HTR-8/SVneo (cell line): ENCODE results near the gene SLC2A9.

Experiments used
- DNase-seq: peaks from one replicate; pipeline ENCODE4 v3.0.0; 2011; ENCODE audit warnings: low spot score, mixed read lengths; ENCODE audit not compliant: insufficient read length
- FAIRE-seq: peaks from 2 replicates; lab custom pipeline; 2011; peaks lifted over from hg19 to GRCh38; lab: Jason Lieb, UNC

SLC2A9 gene

DNA sequence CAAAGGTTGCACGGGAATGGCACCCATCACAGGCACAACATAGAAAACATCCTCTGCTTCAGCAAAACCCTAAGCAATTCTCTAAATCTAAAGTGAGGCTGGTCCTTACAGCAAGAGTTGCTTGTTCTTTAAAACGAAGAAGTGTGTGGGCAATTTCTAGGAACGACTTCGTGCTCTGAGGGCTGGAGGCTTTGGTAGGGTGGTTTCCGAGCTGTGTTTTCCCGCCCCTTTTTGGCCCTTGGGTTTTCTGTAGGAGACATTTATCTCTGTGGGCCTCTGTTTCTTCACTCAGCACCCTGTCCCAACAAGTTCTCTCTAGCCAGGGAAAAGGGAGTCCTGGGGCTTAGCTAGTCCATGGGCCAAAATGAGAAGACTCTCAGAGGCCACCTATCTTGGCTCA is 84.2 kb downstream of the SLC2A9 start:
- no peak for DNase-seq
- no peak for FAIRE-seq

DNA sequence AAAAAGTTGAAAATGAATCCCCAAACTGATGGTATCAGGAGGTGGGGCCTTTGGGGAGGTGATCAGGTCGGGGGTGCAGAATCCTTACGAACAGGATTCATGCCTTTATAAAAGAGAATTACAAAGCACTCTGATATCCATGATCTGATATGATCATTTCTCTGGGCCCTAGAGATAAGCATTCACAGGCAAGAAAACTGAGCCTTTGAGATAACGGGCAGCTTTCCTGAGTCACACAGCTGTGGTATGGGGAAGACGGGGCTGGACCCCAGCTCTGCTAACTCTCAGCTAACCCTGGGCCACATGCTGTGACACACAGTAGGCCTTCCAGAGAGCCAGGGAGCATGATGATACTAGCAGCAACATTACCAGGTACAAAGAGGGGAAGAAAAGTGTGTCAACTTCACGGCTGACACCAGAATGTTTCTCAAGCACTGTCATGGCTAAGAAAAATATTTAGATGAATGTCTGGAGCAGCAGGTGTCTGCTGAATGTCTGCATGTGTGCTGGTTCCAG is 85.1 kb downstream of the SLC2A9 start:
- DNase-seq (no peak), FAIRE-seq (no peak)

DNA sequence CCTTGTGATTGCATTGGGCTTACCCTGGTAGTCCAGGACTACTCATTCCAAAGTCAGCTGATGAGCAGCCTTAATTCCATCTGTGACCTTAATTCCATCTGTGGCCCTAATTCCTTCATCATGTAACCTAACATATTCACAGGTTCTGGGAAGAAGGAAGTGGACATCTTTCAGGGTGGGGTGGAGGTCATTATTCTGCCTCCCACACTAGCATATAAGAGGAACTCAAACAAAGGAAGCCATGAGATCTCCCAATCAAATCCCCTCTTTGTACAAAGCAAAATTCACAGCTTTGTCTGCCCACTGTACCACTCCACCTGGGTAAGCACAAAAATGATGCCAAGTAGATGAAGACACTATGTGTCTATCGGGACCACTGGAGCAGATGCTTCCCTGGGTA is 87.3 kb downstream of the SLC2A9 start:
- FAIRE-seq (no peak), DNase-seq (no peak)

DNA sequence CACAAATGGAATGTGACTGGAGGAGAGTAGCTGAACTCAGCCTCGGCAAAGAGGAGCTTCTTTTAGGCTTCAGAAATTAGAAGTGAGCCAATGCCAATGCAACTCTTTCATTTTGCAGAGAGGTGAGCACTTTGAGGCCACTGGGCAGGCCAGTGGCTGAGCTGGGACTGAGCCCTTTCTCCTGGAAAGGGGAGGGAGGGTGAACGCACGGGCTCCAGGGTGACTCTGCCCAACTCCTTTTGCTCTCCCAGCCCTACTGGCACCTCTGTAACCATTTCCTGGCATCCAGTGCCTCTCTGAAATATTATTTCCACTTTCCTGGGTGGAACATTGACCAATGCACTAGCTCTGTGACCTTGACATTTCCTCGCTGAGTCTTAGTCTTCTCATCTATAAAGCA is 88.1 kb downstream of the SLC2A9 start:
- FAIRE-seq, result no peak

DNA sequence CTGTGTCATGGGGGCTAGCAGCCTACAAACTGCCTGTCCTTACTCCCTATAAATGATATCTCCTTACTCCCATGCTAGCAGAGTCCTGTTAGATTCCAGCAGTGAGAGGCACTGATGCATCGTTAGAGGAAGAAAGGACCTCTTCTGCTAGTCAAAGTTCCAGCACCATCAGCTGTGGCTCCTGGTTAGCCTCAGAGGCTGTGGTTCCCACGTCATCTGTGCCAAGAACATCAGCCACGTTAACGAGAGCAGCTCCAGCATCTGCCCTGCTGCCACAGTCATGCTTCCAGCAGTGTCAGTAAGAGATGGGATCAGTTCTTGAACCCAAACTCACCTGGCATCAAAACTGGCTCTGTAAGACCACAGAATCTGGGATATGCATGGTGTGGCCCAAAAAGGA is 88.5 kb downstream of the SLC2A9 start:
- FAIRE-seq (no peak), DNase-seq (no peak)

More for the DNA sequence above, 88.1 kb downstream of the SLC2A9 start:
- no peak for DNase-seq

DNA sequence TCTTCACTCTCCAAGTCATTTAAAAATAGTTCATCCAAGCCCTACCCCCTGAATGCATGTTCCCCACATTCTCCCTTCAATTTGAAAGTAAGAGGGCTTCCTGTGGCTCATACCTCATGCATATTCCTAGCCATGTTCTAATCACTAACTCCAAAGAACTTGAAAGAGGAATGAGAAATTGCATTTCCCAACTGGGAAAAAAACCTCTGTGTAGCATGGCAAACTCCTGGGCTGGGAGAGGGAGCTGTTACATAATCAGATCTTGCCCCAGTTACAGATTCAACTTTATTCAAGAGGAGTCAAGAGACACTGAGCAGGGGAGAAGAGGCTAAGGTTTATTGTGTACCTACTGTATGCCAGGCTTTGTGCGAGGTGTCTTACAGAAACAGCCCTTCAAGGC is 90.2 kb downstream of the SLC2A9 start:
- DNase-seq, result no peak
- FAIRE-seq, result no peak

DNA sequence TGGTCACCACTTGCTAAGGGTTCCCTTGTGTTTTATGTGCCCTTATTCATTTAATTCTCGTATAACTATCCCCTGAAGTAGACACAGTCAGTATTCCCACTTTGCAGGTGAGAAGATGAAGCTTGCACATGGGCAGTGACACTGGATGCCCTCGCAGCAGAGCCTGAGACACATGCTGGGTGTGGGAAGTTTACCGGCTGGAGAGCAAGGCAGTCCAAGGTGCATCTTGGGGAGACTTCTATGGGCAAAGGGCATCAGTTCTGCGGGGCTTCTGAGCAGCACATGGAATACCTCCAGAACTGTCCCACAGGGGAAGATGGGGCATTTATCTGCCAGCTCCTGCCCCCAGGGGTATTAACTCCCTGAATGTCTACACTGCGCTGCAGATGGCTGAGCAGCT is 92.2 kb downstream of the SLC2A9 start:
- no peak for FAIRE-seq
- no peak for DNase-seq

DNA sequence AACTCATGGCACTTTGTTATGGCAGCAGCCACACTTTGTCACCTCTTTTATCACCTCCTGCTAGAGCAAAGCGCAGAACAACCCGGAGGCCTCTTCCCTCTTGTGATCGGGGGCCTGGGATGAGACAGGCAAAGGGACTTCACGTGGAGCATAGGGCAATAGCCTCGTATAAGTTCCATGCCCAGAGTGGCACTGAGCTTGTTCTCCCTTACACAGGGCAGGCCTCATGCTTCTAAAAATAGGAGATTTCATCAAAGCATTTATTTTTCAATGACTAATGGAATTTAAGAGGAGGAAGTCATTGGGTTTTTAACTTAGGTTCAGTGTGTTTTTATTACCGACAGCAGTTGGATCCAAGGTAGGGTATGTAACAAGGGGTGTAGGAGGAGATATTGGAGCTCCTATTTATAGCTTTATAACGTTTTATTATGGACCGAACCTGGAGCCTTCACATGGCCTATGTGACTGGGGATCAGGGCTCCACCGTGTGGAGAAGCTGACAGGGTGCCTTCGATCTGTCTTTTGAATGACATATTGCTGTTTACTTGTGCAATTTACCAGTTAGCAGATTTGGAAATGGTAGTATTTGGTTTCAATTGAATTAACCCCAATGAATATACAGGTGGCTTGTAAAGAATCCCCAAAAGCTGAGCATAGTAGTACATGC is 93.8 kb downstream of the SLC2A9 start:
- no peak for FAIRE-seq

DNA sequence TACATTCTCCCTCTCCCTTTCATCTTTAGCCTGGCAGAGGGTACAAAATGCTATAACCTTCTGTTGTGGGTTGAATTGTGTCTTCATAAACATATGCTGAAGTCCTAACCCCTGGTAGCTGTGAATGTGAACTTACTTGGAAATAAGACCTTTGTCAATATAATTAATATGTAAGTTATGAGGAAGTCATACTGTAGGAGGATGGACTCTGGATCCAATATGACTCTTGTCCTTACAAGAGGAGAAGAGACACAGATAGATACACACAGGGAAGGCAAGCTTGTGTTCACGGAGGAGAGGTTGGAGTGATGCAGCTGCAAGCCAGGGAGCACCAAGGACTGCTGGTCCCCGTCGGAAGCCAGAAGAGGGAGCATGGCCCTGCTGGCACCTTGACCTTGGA is 94.7 kb downstream of the SLC2A9 start:
- FAIRE-seq (no peak), DNase-seq (no peak)

More for the DNA sequence above, 93.8 kb downstream of the SLC2A9 start:
- DNase-seq, result no peak

DNA sequence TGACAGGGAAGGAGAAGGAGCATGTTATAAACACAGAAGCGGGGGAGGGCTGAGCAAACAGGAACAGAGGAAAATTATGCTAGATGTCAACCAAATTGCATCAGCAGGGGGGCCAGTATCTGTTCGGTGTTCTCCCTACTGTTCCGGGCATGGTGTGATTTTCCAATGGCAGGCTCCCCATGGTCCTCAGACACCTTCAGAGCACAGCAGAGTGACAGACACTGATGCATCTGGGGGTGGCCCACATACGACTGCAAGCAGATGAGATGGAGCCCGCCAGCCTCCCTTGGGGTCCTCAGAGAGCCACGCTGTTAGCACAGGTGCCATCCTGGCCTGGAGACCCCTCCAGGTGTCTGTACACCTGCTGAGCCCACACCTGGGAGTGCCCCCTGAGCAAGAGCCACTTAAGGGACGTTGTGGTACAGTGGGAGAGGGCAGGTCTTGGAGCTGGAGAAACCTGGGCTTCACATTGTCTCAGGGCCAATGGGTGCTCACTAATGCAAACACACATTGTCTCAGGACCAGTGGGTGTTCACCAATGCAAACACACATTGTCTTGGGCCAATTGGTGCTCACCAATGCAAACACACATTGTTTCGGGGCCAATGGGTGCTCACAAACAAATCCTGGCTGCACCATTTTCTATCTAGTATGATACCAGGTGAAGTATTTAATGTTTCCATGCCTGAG is 95.4 kb downstream of the SLC2A9 start:
- DNase-seq (no peak), FAIRE-seq (no peak)

DNA sequence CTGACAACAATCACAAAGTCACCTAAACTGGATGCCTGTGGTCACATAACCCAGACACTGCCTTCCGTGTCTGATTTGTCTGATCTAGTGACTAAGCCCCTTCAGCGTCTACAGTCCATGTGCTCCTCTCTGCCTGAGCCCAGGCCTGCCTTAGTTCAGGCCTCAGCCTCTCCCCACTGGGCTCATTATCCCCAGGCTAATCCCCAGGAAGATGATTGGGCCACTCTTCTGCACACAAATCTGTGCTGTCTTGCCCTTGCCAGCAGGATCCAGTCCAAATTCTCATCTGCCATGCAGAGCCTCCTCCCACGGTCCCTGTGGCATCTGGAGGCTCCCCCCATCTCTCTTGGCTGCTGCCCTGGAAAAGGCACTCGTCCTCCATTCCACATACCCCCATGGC is 96.5 kb downstream of the SLC2A9 start:
- FAIRE-seq (no peak), DNase-seq (no peak)

DNA sequence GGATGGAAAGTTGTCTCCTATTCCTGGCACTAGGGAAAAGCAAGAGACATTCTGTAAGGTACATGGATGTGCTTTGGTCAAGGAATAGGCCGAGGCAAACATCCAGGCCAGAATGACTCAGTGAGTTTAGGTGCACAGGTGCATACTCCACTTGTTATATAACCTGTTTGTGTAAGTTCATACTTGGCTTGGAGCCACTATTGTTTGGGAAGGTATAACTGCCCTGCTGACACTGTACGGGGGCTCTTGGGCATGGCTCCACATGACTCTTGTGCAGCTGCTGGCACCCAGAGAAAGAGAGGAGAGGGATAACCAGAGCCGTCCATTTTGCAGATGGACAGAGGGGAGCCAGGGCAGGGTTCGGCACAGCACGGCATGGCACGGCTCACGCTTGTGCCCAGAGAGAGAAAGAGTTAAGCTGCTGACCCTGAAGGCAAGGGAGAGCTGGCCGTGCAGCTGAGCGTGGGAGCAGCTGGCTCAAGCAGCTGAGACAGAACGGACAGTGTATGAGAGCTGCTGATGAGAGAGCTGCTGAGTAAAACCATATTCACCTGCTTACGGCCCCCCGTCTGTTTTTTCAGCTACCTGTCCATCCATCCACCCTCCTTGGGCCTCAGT is 98.0 kb downstream of the SLC2A9 start:
- DNase-seq, result no peak
- no peak for FAIRE-seq

DNA sequence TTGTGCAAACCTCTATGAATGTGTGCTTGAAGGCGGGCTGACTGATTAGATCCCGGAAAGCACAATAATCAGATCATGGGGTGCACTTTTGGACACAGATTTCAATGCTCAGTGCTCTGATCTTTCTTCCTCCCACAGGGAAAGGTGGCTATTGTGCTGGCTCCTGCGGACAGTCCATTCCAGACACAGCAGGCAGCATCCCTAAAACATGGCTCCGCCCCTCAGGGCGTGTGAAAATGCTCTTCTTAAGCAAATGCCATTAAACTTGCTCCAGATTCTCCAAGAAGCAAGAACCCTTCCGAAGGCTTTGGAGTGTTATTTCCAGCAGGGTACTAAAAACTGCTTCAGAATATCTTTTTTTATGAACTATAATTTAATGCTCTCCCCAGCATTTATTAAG is 100.0 kb downstream of the SLC2A9 start:
- DNase-seq, result no peak

DNA sequence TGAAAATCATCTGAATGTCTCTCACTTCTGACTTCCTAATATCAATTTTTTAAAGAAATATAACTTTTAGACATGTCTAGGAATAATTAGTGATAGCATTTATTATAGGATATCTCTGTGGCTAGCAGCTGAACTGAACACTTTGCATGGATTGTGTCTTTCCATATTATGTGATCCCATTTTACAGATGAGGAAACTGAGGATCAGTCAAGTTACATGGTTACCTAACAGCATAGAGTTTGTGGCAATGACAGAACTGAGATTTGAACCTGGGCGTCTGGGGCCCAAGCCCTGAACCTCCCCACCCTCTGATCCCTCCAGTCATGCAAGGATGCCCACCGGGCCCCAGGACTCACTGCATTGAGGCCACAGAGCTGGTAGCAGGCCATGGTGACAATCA is 101.3 kb downstream of the SLC2A9 start:
- DNase-seq (no peak), FAIRE-seq (no peak)

More for the DNA sequence above, 100.0 kb downstream of the SLC2A9 start:
- FAIRE-seq, result no peak

DNA sequence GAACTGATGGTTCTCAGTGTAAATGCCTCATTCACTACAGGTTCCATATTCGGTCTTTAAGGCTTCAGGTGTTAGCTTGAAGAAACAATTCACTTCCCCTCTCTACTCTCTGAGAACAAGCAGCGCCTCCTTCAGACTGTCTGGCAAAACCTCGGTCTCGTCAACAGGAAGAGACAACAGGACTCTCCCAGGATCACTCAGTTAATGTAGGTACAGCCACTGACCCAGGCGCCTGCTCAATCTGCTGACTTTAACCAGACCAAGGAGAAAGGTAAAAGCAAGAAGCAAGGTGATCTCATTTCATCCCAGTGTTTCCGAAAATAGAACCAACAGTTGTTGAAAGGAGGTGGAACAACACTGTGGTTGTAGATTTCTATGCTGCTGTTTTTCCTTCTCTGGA is 102.2 kb downstream of the SLC2A9 start:
- FAIRE-seq, result no peak
- no peak for DNase-seq

DNA sequence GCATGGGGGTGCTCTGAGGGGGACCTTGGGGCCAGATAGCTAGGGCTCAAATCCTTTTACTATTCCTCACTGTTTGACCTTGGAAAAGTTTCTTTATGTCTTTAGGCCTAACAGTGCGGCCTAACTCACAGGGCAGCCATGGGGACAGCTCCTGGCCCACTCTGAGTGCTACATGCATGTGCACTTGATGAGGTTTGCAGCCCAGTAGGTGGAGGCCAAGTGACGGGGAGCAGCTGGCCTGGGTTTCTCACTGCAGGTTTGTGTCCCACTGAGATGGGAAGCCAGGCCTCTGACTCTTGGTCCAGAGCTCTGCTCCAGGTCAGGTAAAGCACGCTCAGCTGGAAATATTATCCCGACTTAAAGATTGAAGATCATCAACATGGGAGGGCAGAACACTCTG is 102.8 kb downstream of the SLC2A9 start:
- FAIRE-seq (no peak), DNase-seq (no peak)

DNA sequence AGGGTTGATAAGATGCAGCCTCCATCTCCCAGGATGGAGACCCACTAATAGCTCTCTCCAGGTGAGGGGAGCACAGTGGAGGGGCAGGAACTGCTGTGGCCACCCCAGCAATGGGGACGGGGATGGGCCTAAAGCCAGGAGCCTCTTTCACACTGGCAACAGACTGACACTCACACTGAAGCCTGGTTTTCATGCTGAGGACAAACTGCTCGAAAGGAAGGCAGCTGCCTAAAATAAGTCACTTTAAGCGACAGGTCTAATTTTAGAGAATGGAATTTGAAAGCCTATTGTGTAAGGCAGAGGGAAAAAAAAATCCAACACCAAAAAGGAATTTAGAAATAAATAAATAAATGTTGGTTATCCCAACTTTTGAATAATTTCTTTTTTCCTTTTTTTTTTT is 104.4 kb downstream of the SLC2A9 start:
- FAIRE-seq (no peak), DNase-seq (no peak)

DNA sequence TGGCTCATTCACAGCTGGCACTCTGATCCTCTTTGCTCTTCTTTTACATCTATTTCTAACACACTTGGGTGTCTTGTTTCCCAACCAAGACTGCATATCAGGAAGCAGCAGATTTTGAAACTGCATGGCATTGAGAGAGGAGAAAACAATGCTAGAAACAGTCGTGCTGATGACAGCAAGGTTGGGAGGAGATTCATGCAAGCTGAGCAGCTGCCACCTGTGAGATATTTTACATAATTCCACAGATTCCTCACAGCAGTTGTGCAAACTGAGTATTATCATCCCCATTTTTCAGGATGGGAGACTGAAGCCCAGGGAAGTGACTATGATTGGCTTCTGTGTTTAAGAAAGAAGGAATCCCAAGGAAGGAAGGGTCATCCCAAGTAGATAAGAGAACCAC is 105.0 kb downstream of the SLC2A9 start:
- DNase-seq (no peak), FAIRE-seq (no peak)

DNA sequence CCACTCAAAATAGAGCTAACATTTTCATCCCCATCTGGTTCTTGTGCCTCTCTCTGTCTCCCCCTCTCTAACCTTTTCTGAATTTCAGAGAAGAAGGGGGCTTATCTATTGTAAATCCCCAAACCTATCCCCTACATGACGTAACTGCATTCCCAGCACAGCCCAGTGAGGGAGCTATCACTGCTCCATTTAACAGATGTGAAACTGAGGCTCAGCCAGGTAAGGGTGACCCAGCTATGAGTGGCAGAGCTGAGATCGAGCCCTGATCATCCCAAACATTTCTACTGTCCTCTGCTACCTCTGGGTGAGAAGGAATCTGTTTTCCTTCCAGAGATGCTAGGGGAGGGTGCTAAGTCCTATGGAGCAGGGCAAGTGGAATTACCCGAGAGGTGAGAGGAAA is 107.5 kb downstream of the SLC2A9 start:
- FAIRE-seq (no peak), DNase-seq (no peak)

DNA sequence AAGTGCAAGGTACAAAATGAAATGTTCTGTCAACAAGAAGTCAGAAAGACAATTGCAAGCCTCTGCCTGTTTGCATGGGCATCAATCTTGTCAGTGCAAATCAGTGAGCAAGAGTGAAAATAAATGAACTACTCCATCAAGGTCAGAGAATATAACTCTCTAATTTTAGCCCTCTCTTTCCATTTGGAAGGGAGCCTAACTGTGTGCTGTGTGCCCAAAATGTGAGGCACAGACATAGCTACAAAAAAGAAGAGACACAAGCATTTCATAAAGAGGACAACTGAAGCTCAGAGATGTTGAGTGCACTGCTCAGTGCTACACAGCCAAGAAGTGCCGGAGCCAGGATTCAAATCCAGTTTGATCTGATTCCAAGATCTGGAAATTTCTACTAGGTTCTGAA is 114.3 kb downstream of the SLC2A9 start:
- DNase-seq (no peak), FAIRE-seq (no peak)

DNA sequence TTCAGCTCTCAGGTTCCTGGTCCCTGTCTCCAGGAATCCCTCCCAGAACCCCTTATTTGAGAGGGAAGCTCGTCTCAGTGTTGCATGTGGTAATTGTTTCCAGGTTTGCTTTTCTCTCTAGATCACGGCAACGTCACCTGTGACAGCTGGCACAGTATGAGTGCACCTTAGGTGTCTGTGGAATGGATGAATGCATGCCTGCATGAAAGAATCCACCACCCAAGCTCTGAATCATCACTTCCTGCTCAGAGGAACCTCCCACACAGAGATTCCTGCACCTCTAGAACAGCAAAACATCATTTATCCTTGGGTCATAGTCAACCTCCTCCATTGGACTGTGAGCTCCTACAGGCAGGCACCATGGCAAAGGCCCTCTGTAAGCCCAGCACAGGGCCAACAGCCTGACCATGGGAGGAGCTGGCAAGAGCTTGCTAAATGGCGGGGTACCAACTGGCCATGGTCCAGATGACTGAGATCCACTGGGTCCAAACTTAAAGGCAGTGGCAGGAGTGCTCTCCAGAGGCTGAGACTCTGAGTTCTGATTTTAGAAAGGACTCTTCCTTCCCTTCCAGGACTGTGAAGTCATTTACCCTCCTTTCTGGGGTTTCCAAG is 116.2 kb downstream of the SLC2A9 start:
- DNase-seq, result no peak
- no peak for FAIRE-seq
